GM12878 (cell line): ENCODE data around the gene ANKAR. TPM values are rescaled to one million over a fixed set of nuclear protein-coding genes. Genes with fewer than 3 reads are reported as not detected.

Experiments
- ATAC-seq: fragments of 200-7000 bp; cut with Tn5 transposase; 3 replicates; pipeline ENCODE4 v1.9.1; 2020; ENCODE audit warnings: mild to moderate bottlenecking, moderate library complexity
- BruUV-seq: library from RNA; stranded (reverse); fragments of 400-500 nt; replicated peaks from 2 replicates; lab custom pipeline; 2021; lab: Mats Ljungman, UMichigan
- CTCF ChIA-PET: fragments of 300-600 bp; sonication (Branson Sonifier 250); formaldehyde crosslinking; extraction: SDS; loops from one replicate; lab custom pipeline; 2021; ENCODE audit warnings: inconsistent platforms; lab: Yijun Ruan, JAX
- POLR2A ChIA-PET: fragments of 350-600 bp; formaldehyde crosslinking; extraction: SDS; loops from one replicate; lab custom pipeline; 2021; ENCODE audit warnings: inconsistent platforms; lab: Charles Lee
- RAD21 ChIA-PET: fragments of 300-600 bp; sonication (Branson Sonifier 250); formaldehyde crosslinking; loops from one replicate; lab custom pipeline; 2023; ENCODE audit warnings: antibody characterized with exemption; ENCODE audit not compliant: unreplicated experiment; lab: Charles Lee
- SMC1A ChIA-PET: fragments of 300-600 bp; sonication (Branson Sonifier 250); formaldehyde crosslinking; loops from one replicate; lab custom pipeline; 2023; ENCODE audit not compliant: unreplicated experiment, uncharacterized antibody; lab: Charles Lee
- DNase-seq: peaks from one replicate; pipeline ENCODE4 v3.0.0-alpha.2; 2011; ENCODE audit warnings: low read depth, low spot score
- FAIRE-seq: peaks from 3 replicates; lab custom pipeline; 2011; peaks lifted over from hg19 to GRCh38; lab: Jason Lieb, UNC
- H2AFZ ChIP-seq: 2 replicates; pipeline ENCODE4 v1.6.0; 2011; ENCODE audit warnings: low read depth, low read length, control low read depth; ENCODE audit not compliant: control insufficient read depth
- H3K27ac ChIP-seq: 2 replicates; pipeline ENCODE4 v1.5.1; 2011; ENCODE audit warnings: control low read depth; ENCODE audit not compliant: control insufficient read depth, insufficient read depth
- H3K27me3 ChIP-seq, 2 experiments: replicated peaks in 1 of 2; 2 replicates each; pipeline versions ENCODE4 v1.6.0 to v1.6.1; 2011; ENCODE audit warnings: low read length in 1 of 2; ENCODE audit not compliant: control insufficient read depth in 2 of 2, insufficient read depth in 2 of 2
- H3K36me3 ChIP-seq, 2 experiments: 2 replicates each; pipeline ENCODE4 v1.5.1; 2011; ENCODE audit warnings: low read length in 1 of 2; ENCODE audit not compliant: control insufficient read depth in 2 of 2, insufficient read depth in 2 of 2
- H3K4me1 ChIP-seq: 2 replicates; pipeline ENCODE4 v1.6.1; 2011; ENCODE audit warnings: mild to moderate bottlenecking, low read length, moderate library complexity, mixed read lengths; ENCODE audit not compliant: control insufficient read depth, insufficient read depth
- H3K4me2 ChIP-seq: 2 replicates; pipeline ENCODE4 v1.6.0; 2011; ENCODE audit warnings: control low read depth; ENCODE audit not compliant: control insufficient read depth, insufficient read depth
- H3K4me3 ChIP-seq: fragments of 200-600 bp; sonication (generic); 2 replicates; pipeline ENCODE4 v1.5.1; 2016
- H3K79me2 ChIP-seq: 2 replicates; pipeline ENCODE4 v1.6.0; 2011; ENCODE audit warnings: low read length; ENCODE audit not compliant: control insufficient read depth, insufficient read depth
- H3K9ac ChIP-seq: 2 replicates; pipeline ENCODE4 v1.8.0; 2011; ENCODE audit warnings: low read length, control low read depth, mixed read lengths; ENCODE audit not compliant: control insufficient read depth, insufficient read depth
- H3K9me3 ChIP-seq: replicated peaks from 3 replicates; pipeline ENCODE4 v1.5.1; 2011; ENCODE audit warnings: mild to moderate bottlenecking, low read length; ENCODE audit not compliant: control insufficient read depth, insufficient read depth
- H4K20me1 ChIP-seq: 2 replicates; pipeline ENCODE4 v1.6.0; 2011; ENCODE audit not compliant: control insufficient read depth, insufficient read depth
- ATF2 ChIP-seq: IDR thresholded peaks from 2 replicates; pipeline ENCODE4 v1.6.1; 2012; ENCODE audit warnings: low read length, inconsistent platforms
- ELK1 ChIP-seq: IDR thresholded peaks from 2 replicates; pipeline ENCODE4 v1.6.1; 2012; ENCODE audit warnings: low read depth, low read length, improper control_type of control experiment
- EZH2 ChIP-seq: IDR thresholded peaks from 2 replicates; pipeline ENCODE4 v1.6.1; 2012; ENCODE audit warnings: low read depth, mild to moderate bottlenecking, control low read depth, inconsistent platforms, low read length, borderline replicate concordance; ENCODE audit not compliant: control insufficient read depth
- FOXK2 ChIP-seq: fragments of 450-650 bp; IDR thresholded peaks from 2 replicates; pipeline ENCODE4 v1.6.1; 2017; ENCODE audit warnings: mild to moderate bottlenecking, moderate library complexity
- HSF1 ChIP-seq: fragments of 150-350 bp; IDR thresholded peaks from 2 replicates; pipeline ENCODE4 v1.6.1; 2014; ENCODE audit warnings: mild to moderate bottlenecking, low read depth, low read length
- JUND ChIP-seq: IDR thresholded peaks from 2 replicates; pipeline ENCODE4 v1.6.1; 2012; ENCODE audit warnings: low read depth, mild to moderate bottlenecking, low read length, improper control_type of control experiment, moderate library complexity
- MTA3 ChIP-seq: IDR thresholded peaks from 2 replicates; pipeline ENCODE4 v1.6.1; 2012; ENCODE audit warnings: low read length, inconsistent platforms, borderline replicate concordance
- NFYB ChIP-seq: IDR thresholded peaks from 2 replicates; pipeline ENCODE4 v1.6.1; 2011; ENCODE audit warnings: low read depth, mild to moderate bottlenecking, low read length, improper control_type of control experiment, moderate library complexity; ENCODE audit not compliant: insufficient read depth
- PKNOX1 ChIP-seq: fragments of 450-650 bp; IDR thresholded peaks from 2 replicates; pipeline ENCODE4 v1.6.1; 2016; ENCODE audit warnings: mild to moderate bottlenecking
- RBBP5 ChIP-seq: fragments of 200-600 bp; sonication (generic); conservative IDR thresholded peaks from 2 replicates; pipeline ENCODE4 v1.6.1; 2016
- SIX5 ChIP-seq: IDR thresholded peaks from 2 replicates; pipeline ENCODE4 v1.6.1; 2011; ENCODE audit warnings: mild to moderate bottlenecking, low read depth, low read length, moderate library complexity; ENCODE audit not compliant: severe bottlenecking
- SMARCA5 ChIP-seq: fragments of 450-650 bp; IDR thresholded peaks from 2 replicates; pipeline ENCODE4 v1.6.1; 2017; ENCODE audit warnings: mild to moderate bottlenecking
- SRF ChIP-seq, 2 experiments: IDR thresholded peaks; 2 replicates each; pipeline ENCODE4 v1.6.1; 2011; ENCODE audit warnings: low read depth in 2 of 2, low read length in 2 of 2, mild to moderate bottlenecking in 1 of 2, moderate library complexity in 1 of 2
- TARDBP ChIP-seq: IDR thresholded peaks from 2 replicates; pipeline ENCODE4 v1.6.1; 2016; ENCODE audit warnings: borderline replicate concordance
- YBX1 ChIP-seq: fragments of 450-650 bp; IDR thresholded peaks from 2 replicates; pipeline ENCODE4 v1.6.1; 2016; ENCODE audit warnings: antibody characterized with exemption
- ZSCAN29 ChIP-seq: fragments of 450-650 bp; IDR thresholded peaks from 2 replicates; pipeline ENCODE4 v1.6.1; 2017; ENCODE audit warnings: mild to moderate bottlenecking, moderate library complexity
- ZZZ3 ChIP-seq: IDR thresholded peaks from 2 replicates; pipeline ENCODE4 v1.6.1; 2011; ENCODE audit warnings: low read depth; ENCODE audit not compliant: control insufficient read depth, insufficient read length
- WGBS: methylation state at CpG from one replicate; pipeline ENCODE4 v1.1.6; 2016; ENCODE audit warnings: low lambda C conversion rate; ENCODE audit not compliant: insufficient replicate concordance, insufficient coverage; ENCODE audit errors: missing lambda C conversion rate; 5-methylcytosine and 5-hydroxymethylcytosine counted together
- in situ Hi-C: fragments of 300-500 bp; cut with MboI; formaldehyde crosslinking; loops from 9 replicates; pipeline ENCODE4 v1.14.3; 2018; ENCODE audit warnings: mixed read lengths
- intact Hi-C: fragments of 100-400 bp; cut with micrococcal nuclease; formaldehyde crosslinking; loops from one replicate; pipeline ENCODE4 v1.14.2; 2022; ENCODE audit not compliant: unreplicated experiment
- polyA plus RNA-seq, 11 experiments: library from polyadenylated mRNA; depleted of rRNA in 4 of 11; unstranded in 6 of 11; stranded (reverse) in 5 of 11; fragments of >200 nt; fragmentation: Nextera tagmentation in 4 of 11; fragmentation: Illumina TruSeq in 1 of 11; extraction: Ambion mirVana in 4 of 11; extraction: Trizol in 1 of 11; gene quantifications; 1 replicate in 1 of 11; 2 replicates in 10 of 11; pipeline versions ENCODE4 v1.2.1 to v1.2.3, GENCODE V29; 2011 to 2016; ENCODE audit warnings: inconsistent platforms in 2 of 11, missing spikeins in 2 of 11, low read depth in 1 of 11
- total RNA-seq, 4 experiments: library from RNA; depleted of rRNA in 3 of 4; stranded (reverse); fragments of >200 nt in 3 of 4; fragmentation: Illumina TruSeq in 1 of 4; extraction: Trizol in 1 of 4; gene quantifications; 2 replicates each; pipeline versions ENCODE4 v1.2.1 to v1.2.3, GENCODE V29; 2013 to 2021

The ANKAR gene
- total and polyA plus RNA-seq, 10 of the 15 experiments (the other 5 are each of a cell fraction or from before 2014, with no cell fraction given), result 1.3 to 4.2 (median 2.7) TPM

- peak; percentile 29; the same call in 1 of the 2 replicates for TF ChIP-seq ELK1
These were observed 23.8 kb downstream of the ANKAR start (continued) for GRCh38 chr2:189698020-189698887.

GRCh38 chr2:189700681-189701080 is 26.2 kb downstream of the ANKAR start:
- Histone ChIP-seq H3K4me3 (no peak overlapping the region), H3K4me1 (no peaks in the 10 kb centered on the region), H4K20me1 (no peaks in the 10 kb centered on the region), H3K27ac (no peak overlapping the region), H2AFZ (no peak overlapping the region), H3K9ac (no peak overlapping the region), H3K79me2 (no peaks in the 10 kb centered on the region), H3K36me3 (no peaks in the 10 kb centered on the region), H3K9me3 (no peaks in the 10 kb centered on the region), H3K4me2 (no peak overlapping the region), H3K27me3 (no peaks in the 10 kb centered on the region)
- intact Hi-C loops, result no loop called here
- TF ChIP-seq FOXK2 (no peak), SRF (IDR thresholded peaks at IDR 0.05; ENCODE audit: low read depth in 2 of 2, low read length in 2 of 2) (no peak), PKNOX1 (no peak), YBX1 (no peak), JUND (no peak), TARDBP (no peak), ZSCAN29 (no peak), RBBP5 (no peak), ZZZ3 (no peak), HSF1 (no peak), NFYB (no peak), ATF2 (no peak), SIX5 (no peak), SMARCA5 (no peak), EZH2 (no peak), MTA3 (no peak)
- no TSS peak for BruUV-seq
- in situ Hi-C loops, result no loop called here
- CTCF ChIA-PET, result interaction anchor here (1.1 to 5.2 kb wide), 3 partner anchors 11 to 40 kb away, joined by 5 to 95 read pairs (median 14); partner anchors contain the start of genes ANKAR and ASNSD1
- SMC1A ChIA-PET, result interaction anchor here (0.9 to 5.4 kb wide), 3 partner anchors 26 to 60 kb away, joined by 3 to 66 read pairs (median 4); partner anchors contain the start of genes ANKAR and ASNSD1
- FAIRE-seq (no peak), ATAC-seq (no peak), DNase-seq (no peak)
- POLR2A ChIA-PET, result no interaction called here
- 50% methylated on average over 2 of the region's 2 CpGs for WGBS
- RAD21 ChIA-PET, result no interaction called here
